Measurements from ENCODE around the gene EVA1C. TPM values are rescaled to one million over a fixed set of nuclear protein-coding genes. Genes with fewer than 3 reads are reported as not detected.
"Not testable (repeated sequence)": the region's sequence is repeated elsewhere in the genome, so short reads cannot be mapped to it uniquely, and the experiment has no call there.

The EVA1C gene
- total RNA-seq, 1 donor from 2014 or later, result 5.0 TPM

DNA sequence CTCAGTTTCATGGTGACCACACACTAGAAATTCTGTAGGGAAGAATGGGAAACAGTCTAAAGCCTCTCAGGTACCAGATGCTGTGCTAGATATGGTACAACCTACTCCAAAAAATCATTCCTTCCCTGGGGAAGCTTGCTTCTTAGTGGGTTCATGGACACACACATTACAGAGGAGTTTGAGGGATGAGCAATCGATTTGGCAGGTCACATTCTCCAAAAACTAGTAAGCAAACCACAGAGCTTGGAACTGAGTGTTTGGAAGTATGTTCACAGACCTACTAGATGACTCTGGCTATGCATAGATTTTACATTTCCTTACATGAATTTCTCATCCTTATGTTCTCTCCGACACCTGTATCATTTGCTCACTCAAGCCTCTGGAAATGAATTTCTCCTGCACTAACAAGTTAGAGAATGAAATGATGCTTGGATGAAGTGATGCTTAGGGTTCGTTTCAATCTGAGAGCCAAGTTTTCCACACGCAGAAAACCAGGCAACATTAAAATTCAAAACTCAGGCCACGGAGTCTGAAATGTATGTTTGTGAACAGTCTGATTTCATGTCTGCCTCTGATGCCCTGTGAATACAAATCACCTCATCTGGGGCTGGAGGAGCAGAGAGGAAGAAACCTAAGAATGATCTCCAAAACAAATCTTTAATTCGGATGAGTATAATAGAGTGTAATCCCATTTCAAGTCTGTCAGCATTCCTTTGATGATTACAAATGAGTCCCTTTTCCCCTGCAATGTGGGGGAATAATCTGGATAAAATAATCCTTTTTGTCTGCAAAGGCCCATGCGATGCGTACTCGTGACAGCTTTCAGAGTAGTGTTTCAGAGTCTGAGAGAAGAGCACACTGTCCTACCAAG is 11.0 kb downstream of the EVA1C start:
- DNase-seq (ENCODE audit: low spot score) (no peak), ATAC-seq (no peak)

DNA sequence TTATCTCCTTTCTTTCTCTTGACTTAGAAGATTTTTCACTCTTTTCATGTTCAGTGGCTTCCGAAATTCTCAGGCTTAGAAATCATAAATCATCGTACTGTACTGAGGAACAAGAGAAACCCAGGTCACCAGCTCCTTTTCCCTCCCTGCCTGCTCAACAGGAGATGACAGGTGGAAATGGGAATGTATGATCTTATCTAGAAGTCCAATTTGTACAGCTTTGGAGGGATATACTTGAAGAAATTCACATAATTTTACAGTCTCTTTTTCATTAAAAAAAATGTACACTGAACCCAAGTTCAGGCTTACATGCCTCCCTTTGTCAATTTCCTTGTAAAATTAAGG is 11.7 kb downstream of the EVA1C start:
- ATAC-seq, result no peak
- no peak for DNase-seq (ENCODE audit: low spot score)

- ATAC-seq (no peak), DNase-seq (ENCODE audit: low spot score) (no peak)
Observed at GRCh38 chr21:32424674-32425073, 12.2 kb downstream of the EVA1C start.

DNA sequence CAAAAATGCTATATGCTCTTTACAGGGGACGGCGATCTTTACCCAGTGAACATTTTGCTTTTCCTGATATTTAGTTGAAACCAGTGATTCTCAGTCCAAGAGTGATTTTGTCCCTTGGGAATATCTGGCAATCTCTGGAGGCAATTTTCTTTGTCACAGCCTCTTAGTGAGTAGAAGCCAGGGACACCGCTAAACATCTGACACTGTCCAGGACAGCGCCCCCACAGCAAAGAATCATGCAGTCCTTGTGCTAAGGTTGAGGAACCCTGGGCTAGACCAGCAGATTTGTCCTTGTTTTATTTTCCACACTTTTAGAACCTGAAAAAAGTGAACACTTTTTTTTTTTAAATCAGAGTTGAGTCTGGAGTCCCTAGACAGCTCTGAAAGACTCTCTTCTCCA is 13.1 kb downstream of the EVA1C start:
- DNase-seq (ENCODE audit: low spot score) (no peak), ATAC-seq (no peak)

DNA sequence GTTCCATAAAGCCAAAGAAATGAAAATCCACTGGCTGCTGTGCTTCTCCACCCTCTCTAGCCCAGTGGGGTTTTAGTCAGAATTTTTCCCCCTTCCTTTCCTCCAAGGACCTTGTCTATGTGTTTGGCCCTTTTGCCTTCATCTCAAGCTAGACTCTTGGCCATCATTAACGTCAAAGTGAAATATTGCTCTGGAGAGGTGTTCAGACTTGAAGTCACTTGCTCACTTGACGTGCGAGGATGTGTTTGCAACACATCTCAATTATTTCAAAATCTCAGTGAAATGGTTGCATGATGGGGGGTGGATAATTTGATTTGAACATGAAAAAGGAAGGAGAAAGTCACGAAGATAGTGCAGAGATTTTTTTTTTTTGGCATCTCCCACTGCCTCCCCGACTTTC is 13.6 kb downstream of the EVA1C start:
- no peak for DNase-seq (ENCODE audit: low spot score)
- ATAC-seq, result no peak

GRCh38 chr21:32426592-32427051 is 14.1 kb downstream of the EVA1C start:
- ATAC-seq (no peak), DNase-seq (ENCODE audit: low spot score) (no peak)

- no peak for ATAC-seq
Observed at GRCh38 chr21:32427958-32428623, 15.6 kb downstream of the EVA1C start.

DNA sequence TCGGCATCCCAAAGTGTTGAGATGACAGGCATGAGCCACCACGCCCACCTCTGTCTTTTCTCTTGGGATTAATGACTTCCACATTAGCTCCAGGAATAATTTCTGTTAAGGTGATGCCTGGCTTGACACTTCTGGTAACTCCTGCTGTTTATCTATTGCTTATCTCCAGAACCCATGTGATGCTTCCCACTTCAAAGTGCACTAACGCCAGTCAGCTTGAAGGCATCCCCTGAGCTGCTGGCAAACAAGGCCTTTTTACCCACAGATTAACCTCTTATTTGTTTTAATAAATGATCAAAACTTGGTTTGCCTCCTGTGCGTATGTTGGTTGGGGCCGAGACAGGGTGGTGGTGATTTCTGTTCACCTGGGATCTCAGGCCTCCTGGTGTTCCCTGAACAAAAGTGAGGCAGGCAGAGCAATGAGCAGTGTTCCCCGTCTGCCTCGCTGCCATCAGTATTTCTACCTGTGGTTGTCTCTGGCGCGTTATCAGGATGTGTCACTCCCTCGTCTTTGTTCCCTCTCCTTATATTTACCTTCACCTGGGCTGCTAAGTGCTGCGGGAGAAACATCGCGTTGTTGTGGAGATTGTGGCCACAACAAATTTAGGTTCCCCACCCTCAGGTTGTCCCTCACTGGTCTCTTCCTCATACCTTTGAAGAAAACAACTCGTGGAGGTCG is 20.6 kb downstream of the EVA1C start:
- ATAC-seq; DNase-seq (ENCODE audit: low spot score): not testable (repeated sequence)

More at GRCh38 chr21:32427958-32428623, 15.6 kb downstream of the EVA1C start:
- no peak for DNase-seq (ENCODE audit: low spot score)

GRCh38 chr21:32437729-32438128 is 25.2 kb downstream of the EVA1C start:
- no peak for DNase-seq (ENCODE audit: low spot score)
- ATAC-seq, result peak; percentile 47

- ATAC-seq, result no peak
Observed at GRCh38 chr21:32442566-32443318, 30.2 kb downstream of the EVA1C start.

GRCh38 chr21:32445101-32445500 is 32.6 kb downstream of the EVA1C start:
- ATAC-seq (no peak), DNase-seq (ENCODE audit: low spot score) (no peak)

More at GRCh38 chr21:32442566-32443318, 30.2 kb downstream of the EVA1C start:
- DNase-seq (ENCODE audit: low spot score), result no peak

DNA sequence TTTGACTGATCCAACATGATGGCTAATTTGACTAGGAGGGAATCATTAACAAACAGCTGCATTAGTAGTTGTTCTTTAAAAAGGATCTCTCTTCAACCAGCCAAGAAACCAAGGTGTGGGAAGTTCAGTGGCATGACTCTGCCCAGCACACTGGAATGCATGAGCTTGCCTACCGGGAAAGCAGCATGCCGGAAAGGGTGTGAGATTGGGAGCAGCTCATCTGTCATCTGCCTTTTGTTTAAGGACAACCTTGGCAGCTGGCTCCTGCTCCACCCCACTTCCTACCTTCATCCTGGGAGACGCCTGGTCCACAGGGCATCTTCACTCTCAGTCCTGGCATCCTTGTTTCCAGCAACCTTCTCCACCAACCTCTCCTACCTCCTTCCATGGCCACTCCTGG is 33.9 kb downstream of the EVA1C start:
- not testable (repeated sequence) for DNase-seq (ENCODE audit: low spot score); ATAC-seq

- DNase-seq (ENCODE audit: low spot score), result no peak
- no peak for ATAC-seq
Observed at GRCh38 chr21:32447224-32447623, 34.7 kb downstream of the EVA1C start.

GRCh38 chr21:32448803-32449594 is 36.5 kb downstream of the EVA1C start:
- ATAC-seq (no peak), DNase-seq (ENCODE audit: low spot score) (no peak)

- ATAC-seq; DNase-seq (ENCODE audit: low spot score): not testable (repeated sequence)
Observed at GRCh38 chr21:32450881-32451701, 38.6 kb downstream of the EVA1C start.

DNA sequence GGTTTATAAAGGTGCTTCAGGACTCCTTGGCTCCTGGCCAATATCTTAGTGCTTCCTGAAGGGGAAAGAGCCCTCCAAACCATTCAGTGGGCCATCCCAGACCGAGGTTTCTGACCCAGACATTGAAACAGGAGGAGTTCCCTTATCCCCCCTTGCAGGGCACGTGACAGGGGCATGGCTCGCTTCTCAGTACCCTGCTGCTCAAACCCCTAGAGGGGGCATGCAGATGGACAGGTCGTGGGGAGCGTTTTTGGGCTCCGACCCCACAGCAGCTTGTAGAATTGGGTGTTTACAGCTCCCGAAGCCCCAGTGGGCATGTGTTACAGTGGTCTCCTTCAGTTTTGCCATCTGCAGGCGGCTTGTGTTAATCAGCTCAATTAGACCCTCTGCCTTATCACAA is 39.7 kb downstream of the EVA1C start:
- DNase-seq (ENCODE audit: low spot score); ATAC-seq: not testable (repeated sequence)

GRCh38 chr21:32452641-32453040 is 40.1 kb downstream of the EVA1C start:
- ATAC-seq, result no peak
- DNase-seq (ENCODE audit: low spot score), result no peak

DNA sequence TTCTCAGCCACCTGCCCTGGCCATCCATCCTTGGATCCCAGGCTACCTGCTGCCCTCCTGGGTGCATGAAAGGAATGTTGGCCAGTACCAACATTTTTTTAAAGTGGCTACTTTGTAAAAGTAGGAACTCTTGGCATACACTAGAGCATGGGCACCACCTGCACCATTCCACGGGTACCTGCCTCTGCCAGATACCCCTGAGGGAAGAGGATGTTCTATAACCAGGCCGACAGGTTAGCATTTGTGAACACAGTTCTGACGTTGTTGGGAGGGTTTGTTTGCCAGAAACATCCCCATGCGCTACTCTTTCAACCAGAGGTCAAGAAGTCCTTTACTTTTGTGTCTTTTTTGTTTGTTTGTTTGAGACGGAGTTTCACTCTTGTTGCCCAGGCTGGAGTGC is 43.0 kb downstream of the EVA1C start:
- ATAC-seq (peak; percentile 36), DNase-seq (ENCODE audit: low spot score) (no peak)

DNA sequence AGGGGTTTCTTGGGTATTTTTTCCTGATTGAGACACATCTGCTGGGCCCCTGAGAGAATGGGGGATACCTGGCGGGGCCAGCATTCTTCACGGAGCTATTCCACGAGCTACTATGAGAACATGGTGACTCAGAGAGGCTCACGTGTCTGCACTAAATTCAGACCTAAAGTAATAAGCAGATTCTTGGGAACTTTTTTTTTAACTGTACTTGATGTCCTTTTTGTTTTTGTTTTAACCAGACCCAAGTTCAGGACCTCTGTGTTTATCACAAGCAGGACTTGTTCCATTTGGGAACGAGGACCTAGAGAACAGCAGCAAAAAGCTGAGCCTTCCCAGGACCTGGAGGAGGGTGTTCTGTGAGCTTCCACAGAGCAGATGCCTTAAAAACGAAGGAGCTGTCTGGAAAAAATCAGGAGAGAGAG is 44.0 kb downstream of the EVA1C start:
- DNase-seq (ENCODE audit: low spot score) (no peak), ATAC-seq (no peak)

Measured in left lobe of liver (tissue), 2 donors.